H9 (cell line): ENCODE data around the gene FAM13A. TPM values are rescaled to one million over a fixed set of nuclear protein-coding genes. Genes with fewer than 3 reads are reported as not detected.

Source experiments
- DNase-seq: peaks from one replicate; pipeline ENCODE4 v3.0.0-alpha.2; 2017
- H2AFZ ChIP-seq: one replicate; pipeline ENCODE4 v1.6.1; 2013; ENCODE audit warnings: mild to moderate bottlenecking, low read length, control low read depth, moderate library complexity
- H2AK5ac ChIP-seq: 2 replicates; pipeline ENCODE4 v1.6.1; 2013; ENCODE audit warnings: low read length, control low read depth, mixed read lengths; ENCODE audit not compliant: insufficient read length
- H2BK120ac ChIP-seq: one replicate; pipeline ENCODE4 v1.6.1; 2013; ENCODE audit warnings: low read depth, mild to moderate bottlenecking, low read length, control low read depth, inconsistent platforms; ENCODE audit not compliant: poor library complexity, severe bottlenecking
- H2BK12ac ChIP-seq: 2 replicates; pipeline ENCODE4 v1.6.1; 2013; ENCODE audit warnings: low read length, control low read depth, mixed read lengths, low read depth; ENCODE audit not compliant: insufficient read length
- H2BK15ac ChIP-seq: 2 replicates; pipeline ENCODE4 v1.6.1; 2013; ENCODE audit warnings: low read depth, low read length, control low read depth
- H2BK20ac ChIP-seq: one replicate; pipeline ENCODE4 v1.6.1; 2013; ENCODE audit warnings: low read depth, mild to moderate bottlenecking, low read length, control low read depth, inconsistent platforms; ENCODE audit not compliant: poor library complexity, severe bottlenecking
- H2BK5ac ChIP-seq: 2 replicates; pipeline ENCODE4 v1.6.1; 2013; ENCODE audit warnings: low read length, control low read depth, mixed read lengths; ENCODE audit not compliant: insufficient read length
- H3K14ac ChIP-seq: 2 replicates; pipeline ENCODE4 v1.6.1; 2013; ENCODE audit warnings: low read length, control low read depth; ENCODE audit not compliant: insufficient read depth
- H3K18ac ChIP-seq: 2 replicates; pipeline ENCODE4 v1.6.1; 2013; ENCODE audit warnings: low read depth, mild to moderate bottlenecking, mixed read lengths, low read length, control low read depth; ENCODE audit not compliant: insufficient read length
- H3K23ac ChIP-seq: 2 replicates; pipeline ENCODE4 v1.6.1; 2013; ENCODE audit warnings: low read length, control low read depth, mixed read lengths, low read depth; ENCODE audit not compliant: insufficient read length
- H3K23me2 ChIP-seq: 2 replicates; pipeline ENCODE4 v1.6.1; 2013; ENCODE audit warnings: low read depth, mild to moderate bottlenecking, mixed read lengths, low read length, control low read depth; ENCODE audit not compliant: insufficient read length, poor library complexity, severe bottlenecking
- H3K27ac ChIP-seq: 2 replicates; pipeline ENCODE4 v1.5.1; 2013; ENCODE audit warnings: low read length, control low read depth, mixed read lengths, low read depth; ENCODE audit not compliant: insufficient read length
- H3K27me3 ChIP-seq: 2 replicates; pipeline ENCODE4 v1.6.1; 2013; ENCODE audit warnings: low read length, control low read depth, inconsistent platforms; ENCODE audit not compliant: insufficient read depth
- H3K4ac ChIP-seq: 2 replicates; pipeline ENCODE4 v1.6.1; 2013; ENCODE audit warnings: low read depth, mild to moderate bottlenecking, control low read depth, inconsistent platforms, low read length, moderate library complexity
- H3K4me1 ChIP-seq: 2 replicates; pipeline ENCODE4 v1.6.1; 2013; ENCODE audit warnings: low read length, control low read depth, inconsistent platforms; ENCODE audit not compliant: insufficient read depth
- H3K4me2 ChIP-seq: 2 replicates; pipeline ENCODE4 v1.6.1; 2013; ENCODE audit warnings: low read length, control low read depth, mixed read lengths; ENCODE audit not compliant: insufficient read length, insufficient read depth
- H3K56ac ChIP-seq: 2 replicates; pipeline ENCODE4 v1.6.1; 2013; ENCODE audit warnings: low read depth, mild to moderate bottlenecking, mixed read lengths, low read length, control low read depth; ENCODE audit not compliant: insufficient read length
- H3K79me1 ChIP-seq: 2 replicates; pipeline ENCODE4 v1.6.1; 2013; ENCODE audit warnings: low read depth, mild to moderate bottlenecking, moderate library complexity, low read length, control low read depth, inconsistent platforms; ENCODE audit not compliant: insufficient read depth, poor library complexity, severe bottlenecking
- H3K79me2 ChIP-seq: 2 replicates; pipeline ENCODE4 v1.6.1; 2013; ENCODE audit warnings: low read length, control low read depth, inconsistent platforms; ENCODE audit not compliant: insufficient read depth
- H3K9ac ChIP-seq: 2 replicates; pipeline ENCODE4 v1.6.1; 2013; ENCODE audit warnings: low read length, control low read depth, mixed read lengths; ENCODE audit not compliant: insufficient read length; ENCODE audit errors: extremely low read depth
- H3K9me3 ChIP-seq: one replicate; pipeline ENCODE4 v1.6.1; 2013; ENCODE audit warnings: low read depth, low read length, inconsistent platforms; ENCODE audit not compliant: control insufficient read depth
- H3T11ph ChIP-seq: one replicate; pipeline ENCODE4 v1.6.1; 2013; ENCODE audit warnings: mild to moderate bottlenecking, low read length, control low read depth, inconsistent platforms
- H4K20me1 ChIP-seq: one replicate; pipeline ENCODE4 v1.6.1; 2013; ENCODE audit not compliant: control insufficient read depth, insufficient read length, insufficient read depth
- H4K5ac ChIP-seq: 2 replicates; pipeline ENCODE4 v1.6.1; 2013; ENCODE audit warnings: low read depth, mild to moderate bottlenecking, mixed read lengths, low read length, control low read depth; ENCODE audit not compliant: insufficient read length
- H4K8ac ChIP-seq: replicated peaks from 2 replicates; pipeline ENCODE4 v1.6.1; 2013; ENCODE audit warnings: low read length, control low read depth, mixed read lengths, low read depth; ENCODE audit not compliant: insufficient read length
- H4K91ac ChIP-seq: 2 replicates; pipeline ENCODE4 v1.6.1; 2013; ENCODE audit warnings: low read depth, mild to moderate bottlenecking, moderate library complexity, mixed read lengths, low read length, control low read depth; ENCODE audit not compliant: insufficient read length
- H3K27ac Mint-ChIP-seq, 3 experiments: 2 replicates in 2 of 3; 3 replicates in 1 of 3; pipeline ENCODE4 v1.8.0; 2020 to 2021; ENCODE audit warnings: mixed read lengths in 3 of 3, mild to moderate bottlenecking in 1 of 3, moderate library complexity in 1 of 3
- H3K27me3 Mint-ChIP-seq: 2 replicates; pipeline ENCODE4 v1.8.0; 2021; ENCODE audit warnings: low read depth, mild to moderate bottlenecking, moderate library complexity, mixed read lengths
- H3K36me3 Mint-ChIP-seq, 3 experiments: 2 replicates in 2 of 3; 3 replicates in 1 of 3; pipeline ENCODE4 v1.8.0; 2020 to 2021; ENCODE audit warnings: low read depth in 3 of 3, mixed read lengths in 3 of 3; ENCODE audit not compliant: insufficient read depth in 1 of 3
- H3K4me1 Mint-ChIP-seq, 2 experiments: 2 replicates each; pipeline ENCODE4 v1.8.0; 2020; ENCODE audit warnings: mixed read lengths in 2 of 2
- H3K4me3 Mint-ChIP-seq, 2 experiments: 2 replicates in 1 of 2; 3 replicates in 1 of 2; pipeline ENCODE4 v1.8.0; 2020 to 2021; ENCODE audit warnings: mild to moderate bottlenecking in 2 of 2, mixed read lengths in 2 of 2, moderate library complexity in 1 of 2
- H3K9me3 Mint-ChIP-seq, 2 experiments: 2 replicates in 1 of 2; 3 replicates in 1 of 2; pipeline ENCODE4 v1.8.0; 2020; ENCODE audit warnings: mild to moderate bottlenecking in 2 of 2, mixed read lengths in 2 of 2, moderate library complexity in 1 of 2
- CTCF ChIP-seq: fragments of 200-600 bp; sonication (generic); conservative IDR thresholded peaks from 3 replicates; pipeline ENCODE4 v1.8.0; 2021; ENCODE audit warnings: antibody characterized with exemption, mild to moderate bottlenecking
- WGBS: extraction: QIAGEN DNeasy Blood & Tissue Kit; methylation state at CpG from one replicate; pipeline ENCODE4 v1.1.7; 2013; ENCODE audit warnings: missing lambda C conversion rate, low lambda C conversion rate, mixed read lengths; ENCODE audit not compliant: insufficient read length; ENCODE audit errors: extremely low coverage; 5-methylcytosine and 5-hydroxymethylcytosine counted together
- total RNA-seq: library from RNA; stranded (reverse); gene quantifications from 2 replicates; pipeline ENCODE4 v1.2.1, GENCODE V29; 2021

FAM13A gene
- total RNA-seq, 1 experiment from 2014 or later: 12.7 TPM

GRCh38 chr4:88722276-88722780 is 334.7 kb downstream of the FAM13A start:
- Mint-ChIP-seq H3K27ac (no peak overlapping the region), H3K36me3 (peaks cover 8 to 13% (median 12%) of the 10 kb centered on the region in 3 experiments; a peak in 5 of 7 replicates), H3K4me3 (no peak overlapping the region), H3K4me1 (peaks cover 9 to 11% of the 10 kb centered on the region in 2 experiments), H3K27me3 (no peaks in the 10 kb centered on the region; the same call in 1 of the 2 replicates), H3K9me3 (peaks cover 12 to 13% of the 10 kb centered on the region in 2 experiments)
- Histone ChIP-seq H2BK20ac (no peak overlapping the region), H3K18ac (no peak overlapping the region), H4K5ac (no peak overlapping the region), H3K4me1 (no peaks in the 10 kb centered on the region), H3T11ph (no peak overlapping the region), H3K56ac (no peak overlapping the region), H2BK120ac (no peak overlapping the region), H3K27ac (no peak overlapping the region), H2BK12ac (no peak overlapping the region), H3K79me2 (no peaks in the 10 kb centered on the region), H4K20me1 (no peaks in the 10 kb centered on the region), H3K23me2 (no peaks in the 10 kb centered on the region), H3K9ac (no peak overlapping the region), H3K23ac (no peak overlapping the region), H3K4me2 (no peak overlapping the region), H2AFZ (no peak overlapping the region), H4K8ac (no peak overlapping the region), H3K4ac (no peak overlapping the region), H4K91ac (no peak overlapping the region), H2BK15ac (no peak overlapping the region), H3K27me3 (no peaks in the 10 kb centered on the region), H3K9me3 (no peaks in the 10 kb centered on the region), H3K79me1 (no peaks in the 10 kb centered on the region), H2AK5ac (no peak overlapping the region), H2BK5ac (no peak overlapping the region), H3K14ac (no peak overlapping the region; the same call in 1 of the 2 replicates)
- no peak for DNase-seq
- WGBS: no CpG with 5 or more reads among the region's 10 CpGs
- TF ChIP-seq CTCF: no peak
